Inflammatory macrophage treated with lipopolysaccharide for 4 hours (primary cell): Measurements from ENCODE around the gene MAP4.
"Not testable (repeated sequence)": the region's sequence is repeated elsewhere in the genome, so short reads cannot be mapped to it uniquely, and the experiment has no call there.

Experiments used
- DNase-seq: peaks from one replicate; pipeline ENCODE4 v3.0.0-alpha.2; 2020

MAP4 gene

DNA sequence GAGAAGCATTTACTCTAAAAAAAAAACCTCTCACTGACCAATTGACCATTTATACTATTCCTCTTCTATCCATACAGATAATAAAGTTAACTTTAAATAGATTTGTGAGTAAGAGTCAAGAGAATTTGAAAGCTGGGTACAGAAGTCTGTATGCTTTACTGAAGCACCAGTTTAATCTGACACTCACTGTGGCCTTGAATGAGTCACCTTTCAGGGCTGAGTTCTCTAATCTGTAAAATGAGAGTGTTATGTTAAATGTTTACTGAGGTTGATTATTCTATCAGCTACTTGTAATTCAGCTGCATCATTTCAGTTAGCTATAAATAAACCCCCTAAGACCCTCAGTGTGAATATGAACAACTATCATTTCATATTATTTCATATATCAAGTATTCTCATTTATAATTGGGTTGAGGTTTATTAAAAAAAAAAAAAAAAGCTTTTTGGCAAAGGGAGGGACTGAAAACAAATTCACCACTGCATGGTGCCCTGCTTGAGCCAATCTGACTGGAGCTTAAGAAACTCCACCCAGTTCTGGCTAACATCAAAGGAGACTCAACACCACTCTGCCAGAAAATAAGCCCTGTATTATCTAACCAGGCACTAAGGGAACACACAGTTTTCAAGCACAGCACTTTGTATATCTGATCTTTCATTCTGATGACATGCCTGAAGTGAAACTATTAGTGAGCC, 2.8 kb downstream of the MAP4 start:
- DNase-seq: peak; percentile 49

DNA sequence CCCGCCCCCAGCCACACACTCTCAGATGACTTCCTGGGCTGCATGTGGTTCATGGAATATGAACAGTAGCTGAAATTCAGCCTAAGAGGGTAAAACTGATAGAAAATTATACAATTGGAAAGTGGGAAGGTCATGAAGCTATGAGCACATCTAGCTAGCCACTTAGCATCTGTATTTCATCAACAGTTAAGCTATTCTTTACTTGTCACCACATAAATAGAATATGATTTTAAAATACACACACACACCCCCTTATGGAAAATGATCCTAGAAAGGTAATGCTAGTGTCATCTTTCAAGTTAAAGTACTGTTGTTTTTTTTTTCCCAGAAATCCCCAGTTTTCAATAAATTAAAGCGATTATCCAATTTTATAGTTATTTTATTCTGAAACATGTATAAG, 3.6 kb downstream of the MAP4 start:
- DNase-seq: no peak

DNA sequence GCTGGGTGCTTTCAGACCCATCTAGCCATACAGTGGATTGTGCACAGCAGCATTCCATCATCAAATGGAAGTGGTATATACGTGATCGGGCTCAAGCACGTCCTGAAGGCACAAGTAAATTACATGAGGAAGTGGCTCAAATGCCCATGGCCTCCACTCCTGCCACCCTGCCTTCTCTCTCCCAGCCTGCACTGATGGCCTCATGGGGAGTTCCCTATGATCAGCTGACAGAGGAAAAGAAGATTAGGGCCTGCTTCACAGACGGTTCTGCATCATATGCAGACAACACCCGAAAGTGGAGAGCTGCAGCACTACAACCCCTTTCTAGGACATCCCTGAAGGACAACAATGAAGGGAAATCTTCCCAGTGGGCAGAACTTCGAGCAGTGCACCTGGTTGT, 8.2 kb downstream of the MAP4 start:
- DNase-seq: peak; percentile 40

DNA sequence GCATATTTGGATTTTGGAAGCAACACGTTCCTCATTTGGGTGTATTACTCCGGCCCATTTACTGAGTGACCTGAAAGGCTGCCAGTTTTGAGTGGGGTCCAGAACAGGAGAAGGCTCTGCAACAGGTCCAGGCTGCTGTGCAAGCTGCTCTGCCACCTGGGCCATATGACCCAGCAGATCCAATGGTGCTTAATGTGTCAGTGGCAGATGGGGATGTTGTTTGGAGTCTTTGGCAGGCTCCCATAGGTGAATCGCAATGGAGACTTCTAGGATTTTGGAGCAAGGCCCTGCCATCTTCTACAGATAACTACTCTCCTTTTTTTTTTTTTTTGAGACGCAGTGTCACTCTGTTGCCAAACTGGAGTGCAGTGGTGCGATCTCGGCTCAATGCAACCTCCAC, 8.9 kb downstream of the MAP4 start:
- not testable (repeated sequence) for DNase-seq

DNA sequence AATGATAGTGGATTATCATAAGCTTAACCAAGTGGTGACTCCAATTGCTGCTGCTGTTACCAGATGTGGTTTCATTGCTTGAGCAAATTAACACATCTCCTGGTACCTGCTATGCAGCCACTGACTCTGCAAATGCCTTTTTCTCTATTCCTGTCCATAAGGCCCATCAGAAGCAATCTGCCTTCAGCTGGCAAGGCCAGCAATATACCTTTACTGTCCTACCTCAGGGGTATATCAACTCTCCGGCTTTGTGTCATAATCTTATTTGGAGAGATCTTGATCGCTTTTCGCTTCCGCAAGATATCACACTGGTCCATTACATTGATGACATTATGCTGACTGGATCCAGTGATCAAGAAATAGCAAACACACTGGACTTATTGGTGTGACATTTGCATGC, 9.4 kb downstream of the MAP4 start:
- not testable (repeated sequence) for DNase-seq

DNA sequence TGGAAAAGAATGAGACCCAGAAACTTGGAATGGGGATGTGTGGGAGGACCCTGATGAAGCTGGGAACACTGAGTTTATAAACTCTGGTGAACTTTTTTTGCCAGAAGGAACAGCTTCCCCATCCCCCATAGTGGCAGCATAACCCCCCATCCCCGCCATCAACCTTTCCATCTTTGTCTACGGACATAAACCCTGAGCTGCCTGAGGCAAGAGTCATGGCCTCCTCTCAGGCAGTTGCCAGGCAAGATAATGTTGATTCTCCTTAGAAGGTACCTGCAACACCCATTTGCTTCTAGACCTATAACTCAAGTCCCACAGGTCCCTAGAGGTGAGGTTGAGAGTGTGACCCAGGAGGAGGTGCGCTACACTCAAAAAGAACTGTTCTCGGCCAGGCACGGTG, 11.5 kb downstream of the MAP4 start:
- no peak for DNase-seq

DNA sequence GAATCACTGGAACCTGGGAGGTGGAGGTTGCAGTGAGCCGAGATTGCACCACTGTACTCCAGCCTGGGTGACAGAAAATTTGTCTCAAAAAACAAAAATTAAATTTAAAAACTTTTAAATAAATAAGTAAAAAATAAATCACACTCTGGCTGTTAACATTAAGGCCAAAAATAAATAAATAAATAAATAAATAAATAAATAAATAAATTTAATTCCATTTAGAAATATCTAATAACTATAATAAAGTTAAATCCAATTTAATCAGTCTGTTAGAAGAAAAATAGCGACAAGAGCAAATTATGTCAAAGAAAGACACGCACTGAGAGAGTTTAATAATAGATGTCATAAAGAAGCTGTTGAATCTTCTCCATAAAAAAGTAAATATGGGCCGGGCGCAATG, 13.4 kb downstream of the MAP4 start:
- DNase-seq: no peak

DNA sequence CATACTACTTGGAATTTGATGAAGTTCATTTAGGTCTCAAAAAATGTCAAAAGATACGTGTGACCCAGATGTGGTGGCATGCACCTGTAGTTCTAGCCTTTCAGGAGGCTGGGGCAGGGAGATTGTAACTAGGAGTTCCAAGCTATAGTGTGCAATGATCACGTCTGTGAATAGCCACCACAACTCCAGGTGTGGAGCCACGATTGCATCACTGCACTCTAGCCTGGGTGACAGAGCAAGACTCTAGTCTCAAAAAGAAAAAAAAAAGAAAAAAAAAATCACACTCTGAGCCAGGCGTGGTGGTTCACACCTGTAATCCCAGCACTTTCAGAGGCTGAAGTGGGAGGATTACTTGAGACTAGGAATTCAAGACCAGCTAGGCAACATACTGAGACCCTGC, 14.2 kb downstream of the MAP4 start:
- no peak for DNase-seq

DNA sequence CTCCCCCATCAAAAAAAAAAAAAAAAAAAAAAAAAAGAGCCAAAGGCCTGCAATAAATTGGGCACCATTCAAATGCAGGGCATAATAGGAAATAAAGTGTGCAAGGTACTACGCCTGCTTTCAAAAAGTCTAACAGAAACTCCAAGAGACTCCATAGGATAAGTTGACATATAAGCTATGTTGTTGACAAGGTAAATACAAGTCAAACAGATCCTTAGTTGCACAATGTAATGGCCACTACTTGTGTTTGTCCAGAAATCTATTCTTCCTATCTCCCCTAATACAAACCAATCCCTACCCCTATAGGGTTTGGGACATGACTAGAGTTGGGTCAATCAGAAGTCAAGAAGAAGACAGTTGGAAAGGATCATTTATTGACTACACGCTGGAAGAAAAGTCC, 16.0 kb downstream of the MAP4 start:
- no peak for DNase-seq

DNA sequence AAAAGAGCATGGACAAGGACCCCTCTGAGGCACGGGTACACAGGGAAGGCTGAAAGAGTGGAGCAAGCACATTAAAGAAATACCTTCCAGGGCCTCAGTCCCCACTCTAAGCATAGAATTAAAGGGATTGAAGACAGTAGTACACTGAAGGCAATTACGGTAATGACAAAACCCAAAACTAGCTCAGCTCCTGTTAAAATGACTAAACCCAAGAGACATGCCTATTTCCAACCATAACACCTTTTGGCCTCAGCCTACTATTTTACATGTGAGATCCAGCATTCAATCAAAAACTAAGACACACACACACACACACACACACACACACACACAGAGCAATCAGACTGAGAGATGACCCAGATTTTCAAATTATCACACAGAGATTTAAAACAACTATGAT, 19.8 kb downstream of the MAP4 start:
- no peak for DNase-seq

DNA sequence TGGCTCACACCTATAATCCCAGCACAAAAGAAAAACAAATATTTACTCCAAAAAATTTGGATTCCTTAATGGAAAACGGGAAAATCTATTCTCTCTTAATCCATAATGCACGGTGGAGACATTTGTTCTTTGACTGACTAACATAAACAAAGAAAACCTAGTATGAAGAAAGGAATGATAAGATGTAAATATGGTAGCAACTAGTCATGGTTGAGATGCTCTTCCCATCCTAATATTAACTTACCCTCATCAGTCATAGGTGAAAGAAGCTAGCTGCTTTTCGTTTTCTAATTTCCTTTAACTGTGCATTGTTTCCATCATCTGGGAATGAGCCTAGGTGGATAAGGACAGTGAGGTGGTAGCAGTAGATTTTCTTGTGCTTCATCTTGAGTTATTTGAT, 22.0 kb downstream of the MAP4 start:
- no peak for DNase-seq

DNA sequence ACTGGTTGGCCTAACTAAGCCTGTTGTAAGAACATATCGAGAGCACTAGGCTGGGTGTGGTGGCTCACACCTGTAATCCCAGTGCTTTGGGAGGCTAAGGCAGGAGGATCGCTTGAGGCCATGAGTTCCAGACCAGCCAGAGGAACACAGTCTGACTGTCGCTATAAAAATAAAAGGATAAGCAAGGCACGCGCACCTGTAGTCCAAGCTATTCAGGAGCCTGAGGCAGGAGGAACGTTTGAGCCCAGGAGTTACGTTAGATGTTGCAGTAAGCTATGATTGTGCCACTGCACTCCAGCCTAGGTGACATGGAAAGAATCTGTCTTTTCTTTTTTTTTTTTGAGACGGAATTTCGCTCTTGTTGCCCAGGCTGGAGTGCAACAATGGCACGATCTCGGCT, 24.9 kb downstream of the MAP4 start:
- no peak for DNase-seq

DNA sequence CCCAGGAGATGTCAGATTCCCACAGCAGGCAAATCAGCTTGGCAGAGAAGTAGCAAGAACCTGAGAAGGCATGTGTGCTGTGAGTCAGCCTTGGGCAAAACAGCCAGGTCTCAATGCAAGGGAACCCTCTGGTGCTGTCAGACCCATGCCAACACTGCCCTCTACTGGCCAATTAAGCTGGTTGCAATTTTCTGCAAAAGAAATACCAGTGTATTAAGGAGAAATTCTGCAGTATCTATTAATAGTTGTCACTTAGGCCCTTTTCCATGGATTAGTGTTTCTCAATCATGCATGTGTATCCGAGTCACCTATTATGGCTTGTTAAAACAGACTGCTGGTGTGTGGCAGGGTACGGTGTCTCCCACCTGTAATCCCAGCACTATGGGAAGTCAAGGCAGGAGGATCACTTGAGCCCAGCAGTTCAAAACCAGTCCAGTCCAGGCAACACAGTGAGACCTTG, 26.2 kb downstream of the MAP4 start:
- DNase-seq: peak; percentile 82

DNA sequence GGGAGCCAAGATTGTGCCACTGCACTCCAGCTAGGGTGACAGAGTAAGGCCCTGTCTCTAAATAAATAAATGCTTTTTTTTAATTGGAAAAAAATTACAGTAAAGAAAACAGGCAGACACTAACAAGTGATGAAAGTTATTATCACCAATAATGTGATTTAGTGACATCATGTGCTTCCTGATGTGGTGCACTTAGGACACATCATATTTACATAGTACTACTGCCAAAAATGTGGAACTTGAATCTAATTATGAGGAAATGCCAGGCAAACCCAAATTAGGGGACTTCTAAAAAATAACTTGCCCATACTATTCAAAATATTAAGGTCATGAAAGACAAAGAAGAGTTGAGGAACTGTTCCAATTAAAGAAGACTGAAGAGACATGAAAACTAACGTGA, 30.8 kb downstream of the MAP4 start:
- peak; percentile 89 for DNase-seq

DNA sequence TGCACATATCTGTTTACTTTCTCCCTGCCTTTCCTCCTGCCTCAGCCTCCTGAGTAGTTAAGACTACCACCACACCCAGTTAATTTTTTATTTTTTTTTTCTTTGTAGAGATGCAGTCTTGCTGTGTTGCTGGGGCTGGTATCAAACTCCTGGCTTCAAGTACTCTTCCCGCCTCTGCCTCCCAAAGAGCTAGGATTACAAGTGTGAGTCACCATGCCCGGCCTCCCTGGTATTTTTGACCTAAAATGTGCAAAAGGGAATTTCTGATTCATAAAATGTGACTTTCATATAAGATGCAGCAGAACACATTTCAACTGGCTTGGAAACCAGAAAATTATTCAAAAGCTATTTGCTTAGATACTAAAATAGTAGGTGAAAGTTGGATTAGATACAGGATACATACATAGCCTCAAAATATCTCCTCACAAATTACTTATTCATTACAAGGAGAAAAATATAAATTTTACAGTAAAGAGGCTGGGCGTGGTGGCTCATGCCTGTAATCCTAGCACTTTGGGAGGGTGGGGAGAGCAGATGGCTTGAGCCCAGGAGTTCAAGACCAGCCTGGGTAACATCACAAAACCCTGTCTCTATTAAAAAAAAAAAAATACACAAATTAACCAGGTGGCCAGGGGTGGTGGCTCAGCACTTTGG, 32.0 kb downstream of the MAP4 start:
- DNase-seq: peak; percentile 42

DNA sequence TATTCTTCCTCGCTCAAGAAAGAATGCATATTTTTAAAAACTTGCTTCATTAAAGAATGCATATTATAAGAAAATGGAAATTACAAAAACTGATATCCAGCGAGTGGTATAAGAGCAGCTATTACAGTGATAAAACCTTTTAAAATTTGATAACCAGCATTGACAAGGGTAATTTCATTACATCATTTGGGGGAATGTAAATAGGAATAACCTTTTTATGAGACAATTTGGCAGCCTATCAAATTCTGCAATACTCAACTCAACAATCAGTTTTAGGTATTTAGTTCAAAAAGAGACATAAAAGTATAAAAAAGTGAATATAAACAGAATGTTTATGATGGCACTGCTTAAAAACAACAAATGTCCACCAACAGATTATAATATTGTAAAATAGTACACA, 35.4 kb downstream of the MAP4 start:
- DNase-seq: no peak

DNA sequence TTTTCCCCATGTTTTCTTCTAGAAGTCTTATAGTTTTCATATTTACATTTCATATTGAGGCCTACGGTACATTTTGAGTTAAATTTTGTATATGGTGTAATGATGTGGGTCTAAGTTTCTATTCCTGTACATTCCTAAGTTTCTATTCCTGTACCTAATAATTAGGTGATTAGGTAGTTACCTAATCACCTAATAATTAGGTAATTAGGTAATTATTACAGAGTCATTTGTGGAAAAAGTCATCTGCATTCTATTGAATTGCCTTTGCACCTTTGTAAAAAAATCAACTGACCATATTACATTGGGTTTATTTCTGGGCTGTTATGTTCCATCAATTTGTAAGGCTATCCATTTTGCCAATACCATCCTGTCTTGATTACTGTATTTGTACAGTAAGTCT, 37.1 kb downstream of the MAP4 start:
- DNase-seq: no peak

DNA sequence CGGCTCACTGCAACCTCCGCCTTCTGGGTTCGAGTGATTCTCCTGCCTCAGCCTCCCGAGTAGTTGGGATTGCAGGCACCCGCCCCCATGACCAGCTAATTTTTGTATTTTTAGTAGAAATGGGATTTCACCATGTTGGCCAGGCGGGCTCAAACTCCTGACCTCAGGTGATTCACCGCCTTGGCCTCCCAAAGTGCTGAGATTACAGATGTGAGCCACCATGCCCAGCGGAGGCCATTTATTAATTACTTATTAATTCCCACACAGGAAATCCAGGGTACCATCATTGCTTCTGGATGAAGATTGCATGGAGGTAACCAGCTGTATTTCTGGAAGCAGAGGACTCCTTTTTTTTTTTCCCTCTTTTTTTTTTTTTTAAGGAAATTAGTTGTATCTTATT, 37.8 kb downstream of the MAP4 start:
- DNase-seq: no peak

DNA sequence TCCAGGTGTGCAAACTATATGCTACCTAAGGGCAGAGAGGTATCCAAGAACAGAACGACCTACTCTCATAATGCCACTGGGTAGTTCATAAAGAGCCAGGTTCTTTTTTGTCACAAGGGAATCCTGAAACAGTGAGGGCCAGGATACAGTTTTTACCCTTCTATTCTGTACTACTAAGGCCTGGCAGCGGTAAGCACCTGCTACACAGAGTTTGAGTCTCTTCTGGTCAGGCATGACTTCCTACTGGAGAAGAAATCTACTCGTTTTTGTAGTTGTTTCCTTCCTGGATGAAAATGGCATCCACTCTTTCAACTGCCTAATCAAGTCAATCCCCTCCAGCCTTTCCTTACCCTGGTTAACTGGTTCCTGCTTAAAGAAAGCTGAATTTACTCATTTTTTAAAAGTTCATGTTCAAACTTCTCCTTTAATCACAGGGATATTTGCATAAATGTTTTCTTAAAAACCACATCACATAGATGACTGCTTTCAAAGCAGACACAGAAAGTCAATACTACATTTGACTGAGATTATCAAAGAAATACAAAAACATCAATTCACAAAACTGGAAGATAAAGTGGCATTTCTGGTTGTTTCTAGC, 40.0 kb downstream of the MAP4 start:
- DNase-seq: no peak

DNA sequence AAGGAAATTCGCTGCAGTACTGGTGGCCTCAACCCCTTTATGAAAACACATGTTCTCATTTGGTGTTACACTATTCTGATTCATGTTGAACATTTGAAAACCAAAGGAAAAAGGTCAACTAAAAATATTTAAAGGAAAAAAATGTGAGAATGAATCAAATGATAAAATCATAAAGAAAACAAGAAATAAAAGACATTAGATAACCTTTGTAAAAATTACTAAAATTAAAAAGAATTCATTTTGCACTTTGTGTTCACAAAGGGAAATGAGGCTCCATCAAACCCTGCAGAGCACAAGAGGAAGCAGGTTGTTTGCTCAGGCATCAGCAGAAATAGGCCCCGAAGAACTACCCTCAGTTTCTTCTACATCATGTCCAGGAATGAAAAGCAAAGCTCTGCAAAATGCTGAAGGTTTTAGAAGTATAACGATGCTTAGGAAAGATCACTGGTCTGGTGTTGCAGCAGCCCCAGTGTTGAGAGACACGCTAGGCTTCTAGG, 41.2 kb downstream of the MAP4 start:
- no peak for DNase-seq

DNA sequence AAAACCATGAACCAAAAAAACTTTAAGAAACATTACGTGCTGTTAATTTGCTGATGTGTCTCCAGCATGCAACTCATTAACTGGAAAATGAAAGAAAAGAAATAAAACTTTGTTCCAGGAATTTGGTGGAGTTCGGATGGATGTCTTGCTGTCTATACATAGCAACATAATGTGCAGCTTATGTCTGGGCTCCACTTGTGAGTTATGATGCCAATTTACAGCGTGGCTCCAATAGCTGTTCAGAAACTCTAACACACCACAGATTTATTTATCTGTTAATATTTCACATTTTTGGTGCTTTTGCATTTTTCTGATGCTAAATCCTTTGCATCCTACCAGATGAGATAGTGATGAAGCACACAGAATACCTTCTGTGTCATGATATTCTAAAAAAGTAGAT, 45.1 kb downstream of the MAP4 start:
- no peak for DNase-seq

DNA sequence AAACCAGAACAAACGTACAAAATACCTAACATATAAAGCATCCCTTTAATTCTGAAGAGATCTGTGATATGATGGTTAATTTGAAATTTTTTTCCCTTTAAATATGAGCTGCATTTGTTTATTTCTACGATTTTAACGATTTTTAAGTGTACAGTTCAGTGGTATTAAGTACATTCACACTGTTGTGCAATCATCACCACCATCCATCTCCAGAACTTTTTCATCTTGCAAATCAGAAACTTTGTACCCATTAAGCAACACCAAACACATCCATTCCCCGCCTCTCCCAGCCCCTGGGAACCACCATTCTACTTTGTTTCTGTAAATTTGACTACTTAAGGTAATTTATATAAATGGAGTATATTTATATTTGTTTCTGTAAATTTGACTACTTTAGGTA, 51.5 kb downstream of the MAP4 start:
- no peak for DNase-seq

DNA sequence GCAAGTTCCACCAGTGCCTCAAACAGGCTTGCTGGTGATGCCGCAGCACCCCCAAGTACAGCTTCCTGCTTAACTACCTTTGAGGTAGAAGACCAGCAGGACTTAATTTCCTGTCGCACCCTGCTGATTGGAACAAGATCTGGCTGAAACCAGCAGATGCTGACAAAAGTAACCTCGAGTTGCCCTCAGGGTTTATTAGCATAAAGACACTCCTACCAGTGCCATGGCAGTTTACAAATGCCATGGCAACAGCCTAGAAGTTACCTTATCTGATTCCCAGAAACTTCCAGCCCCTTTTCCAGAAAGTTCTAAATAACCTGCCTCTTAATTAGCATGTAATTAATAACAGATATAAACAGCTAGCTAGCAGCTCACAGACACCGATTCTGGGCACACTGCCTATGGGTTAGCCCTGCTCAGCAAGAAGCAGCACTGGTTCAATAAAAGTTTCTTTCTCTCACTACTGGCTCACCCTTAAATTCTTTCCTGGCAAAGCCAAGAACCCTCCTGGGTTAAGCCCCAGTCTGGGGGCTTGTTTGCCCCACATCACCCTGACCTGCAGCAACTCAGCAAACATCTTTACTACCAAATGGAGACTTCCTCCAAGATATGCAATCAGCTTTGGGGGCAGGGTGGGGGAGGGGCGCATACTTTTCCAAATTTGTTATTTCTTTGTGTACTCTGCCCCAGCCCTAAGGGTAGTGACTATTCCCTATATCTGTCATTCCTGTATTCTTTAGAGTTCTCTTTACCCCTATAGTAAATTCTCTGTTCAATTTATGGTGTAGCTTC, 54.2 kb downstream of the MAP4 start:
- no peak for DNase-seq

DNA sequence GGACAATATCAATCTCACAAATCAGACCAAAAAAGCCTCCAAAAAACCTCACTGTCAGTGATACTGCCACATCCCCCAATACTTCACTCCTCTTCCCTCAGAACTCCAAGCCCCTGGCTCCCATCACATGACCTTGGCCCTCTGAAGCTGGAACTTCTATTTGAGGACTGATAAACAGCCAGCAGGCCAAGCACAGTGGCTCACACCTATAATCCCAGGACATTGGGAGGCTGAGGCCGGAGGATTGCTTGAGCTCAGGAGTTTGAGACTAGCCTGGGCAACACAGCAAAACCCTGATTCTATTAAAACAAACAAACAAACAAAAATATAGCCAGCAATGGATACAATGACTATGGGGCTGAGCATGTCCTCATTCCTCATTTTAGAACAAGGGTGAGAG, 55.2 kb downstream of the MAP4 start:
- DNase-seq: no peak
